ENCODE results near the gene ARHGAP31.
"Not testable (repeated sequence)": the region's sequence is repeated elsewhere in the genome, so short reads cannot be mapped to it uniquely, and the experiment has no call there.

The ARHGAP31 gene

DNA sequence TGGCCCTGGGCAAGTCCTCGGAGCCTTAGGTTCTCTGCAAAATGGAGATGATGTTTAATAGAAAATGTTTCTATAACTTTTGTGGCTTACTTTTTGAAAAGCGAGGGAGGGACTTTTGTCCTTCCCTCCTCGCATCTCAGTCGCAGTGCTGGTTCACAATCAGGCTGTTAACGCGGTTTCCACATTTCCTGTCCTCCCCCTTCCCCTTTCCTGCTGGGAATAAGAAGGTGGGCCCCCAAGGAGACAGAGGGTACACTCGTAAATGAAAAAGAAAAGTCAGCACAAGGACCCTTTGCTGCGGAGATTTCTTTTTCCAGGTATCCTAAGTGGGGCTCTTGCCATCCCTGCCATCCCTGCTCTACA, 29.5 kb downstream of the ARHGAP31 start:
- Mint-ChIP-seq H3K36me3 (peaks cover 23% of the 10 kb centered on the region), H3K4me3 (peak overlapping the region; percentile 83), H3K27ac (peak overlapping the region; percentile 97), H3K9me3 (no peaks in the 10 kb centered on the region), H3K4me1 (peaks cover 41% of the 10 kb centered on the region)
- no peak for ATAC-seq
- DNase-seq (ENCODE audit: low spot score in 2 of 2), result no peak

DNA sequence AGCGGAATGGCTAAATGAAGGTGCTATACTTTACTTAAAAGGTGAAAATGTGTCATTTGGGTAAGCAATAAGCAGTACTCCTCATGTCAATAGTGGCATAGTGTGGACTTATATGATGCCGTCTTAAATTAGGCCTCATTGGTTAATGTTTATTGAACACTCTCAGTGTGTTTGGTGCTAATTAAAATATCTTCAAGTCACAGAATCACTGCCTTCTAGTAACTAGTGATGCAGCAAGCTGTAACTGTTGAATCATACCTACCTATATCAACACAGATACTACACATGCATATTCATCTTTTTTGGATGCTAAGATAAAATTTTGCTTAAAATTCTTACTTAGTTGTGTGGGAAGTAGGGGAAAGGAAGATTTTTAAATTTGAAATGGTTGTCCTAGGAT, 30.7 kb downstream of the ARHGAP31 start:
- peak; percentile 31 for ATAC-seq

DNA sequence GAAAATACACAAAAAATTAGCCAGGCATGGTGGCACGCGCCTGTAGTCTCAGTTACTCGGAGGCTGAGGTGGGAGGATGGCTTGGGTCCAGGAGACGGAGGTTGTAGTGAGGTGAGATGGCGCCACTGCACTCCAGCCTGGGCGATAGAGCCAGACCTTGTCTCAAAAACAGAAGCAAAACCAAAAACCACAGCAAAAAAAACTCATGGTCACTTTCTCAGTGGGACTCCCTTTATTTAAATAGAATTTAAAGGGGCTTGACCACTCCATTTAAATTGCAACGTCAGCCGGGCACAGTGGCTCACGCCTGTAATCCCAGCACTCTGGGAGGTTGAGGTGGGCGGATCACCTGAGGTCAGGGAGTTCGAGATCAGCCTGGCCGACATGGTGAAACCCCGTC, 32.8 kb downstream of the ARHGAP31 start:
- Mint-ChIP-seq H3K9me3 (no peaks in the 10 kb centered on the region), H3K36me3 (peaks cover 17% of the 10 kb centered on the region), H3K4me1 (peaks cover 27% of the 10 kb centered on the region), H3K27ac (no peak overlapping the region), H3K4me3 (no peak overlapping the region)
- DNase-seq (ENCODE audit: low spot score in 2 of 2) (no peak), ATAC-seq (no peak)

More for the DNA sequence above, 30.7 kb downstream of the ARHGAP31 start:
- Mint-ChIP-seq H3K4me1 (peaks cover 41% of the 10 kb centered on the region), H3K36me3 (peaks cover 23% of the 10 kb centered on the region), H3K9me3 (no peaks in the 10 kb centered on the region), H3K27ac (peak overlapping the region; percentile 37), H3K4me3 (no peak overlapping the region)
- DNase-seq (ENCODE audit: low spot score in 2 of 2), result no peak

DNA sequence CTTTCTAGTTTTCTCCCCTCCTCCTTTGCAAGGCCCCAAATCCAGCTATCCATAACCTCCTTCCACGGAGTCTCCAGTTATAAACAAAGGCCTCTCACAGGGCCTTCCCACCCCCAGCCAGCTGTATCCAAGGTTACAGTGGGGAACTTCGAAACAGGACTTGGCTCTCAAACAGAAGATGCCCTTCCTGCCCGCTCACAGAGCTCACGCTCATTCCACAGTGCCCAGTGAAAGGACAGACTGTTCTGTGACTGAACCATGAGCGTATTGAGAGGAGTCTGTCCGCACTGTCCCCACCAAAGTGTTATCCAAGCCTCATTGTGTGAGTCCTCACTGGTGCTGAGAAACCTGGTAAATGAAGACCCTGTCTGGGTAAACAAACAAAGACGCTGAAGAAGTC, 35.4 kb downstream of the ARHGAP31 start:
- Mint-ChIP-seq H3K27ac (no peak overlapping the region), H3K36me3 (no peaks in the 10 kb centered on the region), H3K9me3 (no peaks in the 10 kb centered on the region), H3K4me1 (peaks cover 17% of the 10 kb centered on the region), H3K4me3 (no peak overlapping the region)
- DNase-seq (ENCODE audit: low spot score in 2 of 2), result no peak
- ATAC-seq, result no peak

DNA sequence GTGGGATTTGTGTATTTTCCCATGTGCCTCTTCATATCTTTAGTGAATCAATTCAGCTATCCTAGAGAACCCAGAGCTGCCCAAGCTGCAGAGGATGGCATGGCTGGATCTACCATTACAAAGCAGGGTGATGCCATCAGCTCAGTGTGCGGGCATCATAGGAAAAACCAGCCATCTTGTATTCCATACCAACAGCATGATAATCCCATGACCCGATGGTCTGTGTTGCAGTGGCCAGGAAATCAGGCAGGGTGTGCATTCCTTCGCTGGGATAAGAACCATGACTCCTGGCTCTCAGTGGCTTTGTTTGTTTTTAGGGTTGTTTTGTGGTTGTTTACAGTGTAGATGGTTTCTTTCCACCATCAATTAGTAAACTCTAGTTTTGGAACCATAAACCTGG, 36.0 kb downstream of the ARHGAP31 start:
- no peak for DNase-seq (ENCODE audit: low spot score in 2 of 2)
- H3K9me3 Mint-ChIP-seq, result no peaks in the 10 kb centered on the region
- H3K27ac Mint-ChIP-seq, result no peak overlapping the region
- H3K4me3 Mint-ChIP-seq, result no peak overlapping the region
- H3K36me3 Mint-ChIP-seq, result no peaks in the 10 kb centered on the region
- peaks cover 12% of the 10 kb centered on the region for H3K4me1 Mint-ChIP-seq
- ATAC-seq, result no peak

DNA sequence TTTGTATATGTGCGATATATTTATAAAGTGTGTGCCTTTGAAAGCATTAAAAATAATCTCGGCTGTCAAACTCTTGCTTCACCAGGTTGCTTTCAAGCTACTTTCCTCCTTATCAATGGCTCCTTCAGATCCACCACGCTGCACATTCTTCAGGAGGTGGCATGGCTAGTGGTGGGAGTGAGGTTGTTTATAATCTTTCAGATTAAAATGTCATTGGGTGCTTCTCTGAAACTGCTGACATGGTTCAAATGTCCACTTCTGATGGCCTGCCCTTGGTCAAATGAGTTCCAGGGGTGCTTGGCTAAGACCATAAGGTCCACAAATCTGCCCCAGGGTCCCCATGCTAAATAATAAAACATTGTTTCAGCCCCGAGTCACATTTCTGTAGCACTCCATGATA, 36.7 kb downstream of the ARHGAP31 start:
- no peak for DNase-seq (ENCODE audit: low spot score in 2 of 2)
- Mint-ChIP-seq H3K9me3 (no peaks in the 10 kb centered on the region), H3K27ac (no peak overlapping the region), H3K36me3 (no peaks in the 10 kb centered on the region), H3K4me3 (no peak overlapping the region), H3K4me1 (peaks cover 14% of the 10 kb centered on the region)
- ATAC-seq, result no peak

DNA sequence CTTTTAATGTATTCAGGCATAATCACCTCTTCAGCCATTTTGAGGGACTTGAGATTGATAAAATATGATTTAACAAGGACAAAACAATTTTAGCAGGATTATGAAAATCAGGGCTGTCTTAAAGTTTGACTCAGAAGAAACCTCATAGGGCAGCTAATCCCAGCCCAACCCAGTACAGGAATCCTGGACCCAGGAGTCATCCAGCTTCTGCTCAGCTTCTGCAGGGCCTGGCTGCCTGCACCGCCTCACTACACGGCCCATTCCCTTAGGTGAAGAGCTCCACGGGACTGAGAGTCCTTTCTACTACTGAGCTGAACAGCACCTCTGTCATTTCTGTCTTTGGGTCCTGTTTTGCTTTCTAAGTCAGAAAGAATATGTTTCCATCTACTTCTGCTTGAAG, 37.5 kb downstream of the ARHGAP31 start:
- Mint-ChIP-seq H3K4me3 (no peak overlapping the region), H3K4me1 (peaks cover 14% of the 10 kb centered on the region), H3K36me3 (no peaks in the 10 kb centered on the region), H3K9me3 (no peaks in the 10 kb centered on the region), H3K27ac (no peak overlapping the region)
- DNase-seq (ENCODE audit: low spot score in 2 of 2), result no peak
- no peak for ATAC-seq

DNA sequence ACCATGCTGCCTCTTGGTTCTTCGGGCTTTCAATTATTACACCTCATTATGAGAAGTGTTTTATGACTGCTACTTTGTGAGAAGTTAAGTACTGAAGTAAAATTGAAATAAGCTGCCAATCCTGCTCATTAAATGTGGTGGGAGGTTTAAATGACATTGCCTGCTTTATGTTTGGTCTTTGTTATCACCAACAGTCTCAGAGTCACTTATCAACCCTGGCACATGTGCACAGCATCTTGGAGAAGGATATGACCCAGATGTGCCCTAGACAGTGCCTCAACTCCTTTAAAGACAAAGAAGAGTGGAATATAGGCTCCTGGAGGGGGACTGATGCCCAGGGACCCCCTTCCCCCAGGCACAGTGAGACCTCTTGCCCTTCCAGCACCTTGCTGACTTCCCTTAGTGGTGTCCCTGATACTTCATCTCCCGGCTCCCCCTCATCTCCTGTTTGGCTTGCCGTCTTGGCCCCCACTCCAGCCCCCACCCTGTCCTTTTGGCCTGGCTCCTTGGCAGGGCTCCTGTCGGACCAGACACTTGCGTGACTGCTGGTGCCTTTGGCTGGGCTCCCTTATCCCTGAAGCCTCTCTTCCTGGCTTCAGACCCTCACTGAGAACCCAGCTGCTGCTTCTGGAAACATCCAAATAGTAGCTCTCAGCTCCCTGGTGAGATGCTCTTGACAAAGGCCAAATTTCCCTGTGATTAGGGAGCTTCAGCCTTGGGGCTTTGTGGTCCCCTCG, 39.8 kb downstream of the ARHGAP31 start:
- no peak for ATAC-seq
- Mint-ChIP-seq H3K27ac (no peak overlapping the region), H3K9me3 (no peaks in the 10 kb centered on the region), H3K36me3 (no peaks in the 10 kb centered on the region), H3K4me1 (peaks cover 14% of the 10 kb centered on the region), H3K4me3 (no peak overlapping the region)
- DNase-seq (ENCODE audit: low spot score in 2 of 2), result no peak

DNA sequence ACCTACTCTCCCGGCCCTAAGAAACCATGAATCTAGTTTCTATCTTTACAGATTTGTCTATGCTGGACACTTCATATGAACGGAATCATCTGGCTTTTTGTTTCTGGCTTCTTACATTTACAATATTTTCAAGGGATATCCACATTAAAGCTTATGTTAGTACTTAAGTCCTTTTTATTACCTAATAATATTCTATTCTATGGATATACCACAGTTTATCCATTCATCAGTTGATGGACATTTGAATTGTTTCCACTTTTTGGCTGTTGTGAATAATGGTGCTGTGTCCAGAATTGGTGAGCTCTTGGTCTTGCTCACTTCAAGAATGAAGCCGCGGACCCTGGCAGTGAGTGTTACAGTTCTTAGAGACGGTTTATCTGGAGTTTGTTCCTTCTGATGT, 42.6 kb downstream of the ARHGAP31 start:
- Mint-ChIP-seq H3K4me3 (no peak overlapping the region), H3K36me3 (no peaks in the 10 kb centered on the region), H3K27ac (no peak overlapping the region), H3K4me1 (peaks cover 14% of the 10 kb centered on the region), H3K9me3 (no peaks in the 10 kb centered on the region)
- ATAC-seq, result no peak
- no peak for DNase-seq (ENCODE audit: low spot score in 2 of 2)

DNA sequence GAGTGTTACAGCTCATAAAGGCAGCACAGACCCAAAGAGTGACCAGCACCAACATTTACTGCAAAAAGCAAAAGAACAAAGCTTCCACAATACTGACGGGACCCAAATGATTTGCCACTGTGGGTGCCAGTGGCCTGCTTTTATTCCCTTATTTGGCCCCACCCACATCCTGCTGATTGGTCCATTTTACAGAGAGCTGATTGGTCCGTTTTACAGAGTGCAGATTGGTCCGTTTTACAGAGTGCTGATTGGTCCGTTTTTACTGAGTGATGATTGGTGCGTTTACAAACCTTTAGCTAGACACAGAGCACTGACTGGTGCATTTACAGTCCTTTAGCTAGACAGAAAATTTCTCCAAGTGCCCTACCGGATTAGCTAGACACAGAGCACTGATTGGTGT, 43.2 kb downstream of the ARHGAP31 start:
- not testable (repeated sequence) for H3K9me3 Mint-ChIP-seq; ATAC-seq; H3K36me3 Mint-ChIP-seq; H3K27ac Mint-ChIP-seq; DNase-seq (ENCODE audit: low spot score in 2 of 2); H3K4me1 Mint-ChIP-seq; H3K4me3 Mint-ChIP-seq

DNA sequence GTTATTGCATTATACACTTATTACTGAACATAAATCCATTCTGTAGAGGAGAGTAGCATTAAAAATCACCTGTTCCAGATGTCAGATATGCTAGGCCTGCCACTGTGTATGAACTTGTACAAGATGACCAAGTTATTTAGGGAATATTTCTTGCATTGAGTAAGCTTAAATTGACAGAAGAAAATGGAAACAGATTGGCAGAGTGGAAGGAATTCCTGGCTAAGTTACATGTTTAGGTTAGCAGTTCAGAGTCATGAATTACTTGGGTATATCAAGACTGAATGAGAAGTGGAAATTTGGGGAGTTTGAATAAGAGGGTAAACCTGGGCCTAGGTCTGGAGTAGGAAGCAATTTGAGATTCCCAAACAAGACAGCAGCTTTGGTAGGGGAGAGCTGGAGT, 44.6 kb downstream of the ARHGAP31 start:
- DNase-seq (ENCODE audit: low spot score in 2 of 2) (no peak), ATAC-seq (no peak)
- H3K9me3 Mint-ChIP-seq, result no peaks in the 10 kb centered on the region
- no peak overlapping the region for H3K4me3 Mint-ChIP-seq
- H3K36me3 Mint-ChIP-seq, result no peaks in the 10 kb centered on the region
- peaks cover 8% of the 10 kb centered on the region for H3K4me1 Mint-ChIP-seq
- H3K27ac Mint-ChIP-seq, result no peak overlapping the region

DNA sequence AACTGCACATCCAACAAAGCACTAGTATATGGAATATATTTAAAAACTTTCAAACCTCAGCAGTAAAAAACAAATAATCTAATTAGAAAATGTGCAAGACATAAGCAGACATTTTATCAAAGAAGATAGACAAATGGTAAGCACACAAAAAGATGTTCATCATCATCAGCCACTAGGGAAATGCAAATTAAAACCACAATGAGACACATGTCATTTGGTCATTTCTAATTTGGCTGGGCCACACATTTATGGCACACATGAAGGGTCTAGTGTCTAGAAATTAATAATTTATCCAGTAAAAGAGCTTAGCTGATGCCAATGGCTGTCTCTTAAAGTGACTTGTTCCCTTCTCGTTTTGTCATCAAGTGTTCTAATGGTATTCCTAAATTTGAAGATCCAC, 45.8 kb downstream of the ARHGAP31 start:
- Mint-ChIP-seq H3K27ac (no peak overlapping the region), H3K36me3 (peaks cover 4% of the 10 kb centered on the region), H3K9me3 (no peaks in the 10 kb centered on the region), H3K4me3 (no peak overlapping the region), H3K4me1 (peaks cover 10% of the 10 kb centered on the region)
- ATAC-seq, result no peak
- DNase-seq (ENCODE audit: low spot score in 2 of 2), result no peak

DNA sequence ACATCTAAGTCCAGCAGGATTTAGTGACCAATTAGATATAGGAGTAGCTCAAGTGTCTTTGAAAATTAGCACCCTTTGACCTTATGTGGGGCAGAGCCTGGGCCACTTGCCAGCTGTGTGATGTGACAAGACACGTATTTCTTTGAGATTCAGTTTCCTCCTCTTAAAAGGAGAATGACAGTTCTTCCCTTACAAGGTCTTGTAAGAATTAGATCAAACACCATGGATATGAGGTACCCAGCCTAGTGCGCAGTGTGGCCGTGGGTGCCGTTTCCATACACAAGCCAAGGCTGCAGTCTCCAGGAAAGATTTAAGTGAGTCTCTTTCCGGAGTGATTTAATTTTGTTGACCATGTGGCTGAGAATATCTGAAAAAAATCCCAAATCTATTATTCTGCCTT, 46.3 kb downstream of the ARHGAP31 start:
- DNase-seq (ENCODE audit: low spot score in 2 of 2) (no peak), ATAC-seq (no peak)
- H3K36me3 Mint-ChIP-seq, result peaks cover 5% of the 10 kb centered on the region
- peaks cover 6% of the 10 kb centered on the region for H3K4me1 Mint-ChIP-seq
- H3K27ac Mint-ChIP-seq, result no peak overlapping the region
- H3K9me3 Mint-ChIP-seq, result no peaks in the 10 kb centered on the region
- H3K4me3 Mint-ChIP-seq, result no peak overlapping the region

DNA sequence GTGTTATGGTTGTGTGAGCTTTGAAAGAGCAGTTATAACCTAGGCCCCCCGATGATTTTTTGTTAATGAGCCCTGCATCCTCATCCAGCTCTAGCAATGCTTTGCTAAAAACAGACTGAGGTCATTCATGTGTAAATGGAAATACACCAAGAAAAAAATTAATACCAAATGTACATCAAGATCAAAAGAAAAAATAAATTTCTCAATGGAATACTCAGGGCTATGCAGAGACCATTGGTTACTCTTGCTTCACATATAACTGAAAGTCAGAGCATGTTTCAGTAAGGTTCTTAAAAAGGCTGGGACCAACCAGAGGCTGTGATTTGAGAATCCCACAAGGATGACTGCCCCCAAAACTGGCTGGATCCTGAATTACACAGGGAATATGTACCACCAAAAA, 48.0 kb downstream of the ARHGAP31 start:
- Mint-ChIP-seq H3K9me3 (no peaks in the 10 kb centered on the region), H3K4me3 (no peak overlapping the region)
- ATAC-seq, result no peak

DNA sequence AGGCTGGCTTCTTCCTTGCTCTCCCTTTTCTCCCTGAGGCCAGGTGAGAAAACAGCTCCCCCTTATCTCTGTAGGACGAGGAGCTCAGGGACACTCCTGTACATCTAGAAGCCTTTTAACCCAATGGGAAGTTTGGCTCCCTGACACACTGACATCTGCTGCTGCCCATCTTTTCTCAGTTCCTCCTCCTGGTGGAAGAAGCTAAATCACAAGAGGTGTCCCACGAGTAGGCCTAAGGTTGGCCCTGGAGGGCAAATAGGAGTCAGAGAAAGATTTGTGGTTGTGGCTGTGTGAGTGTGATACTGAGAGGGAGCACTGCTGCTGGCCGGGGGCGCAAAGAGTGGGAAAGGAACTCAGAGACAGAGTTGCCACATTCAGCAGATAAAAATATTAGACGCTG, 49.5 kb downstream of the ARHGAP31 start:
- Mint-ChIP-seq H3K4me3 (no peak overlapping the region), H3K4me1 (peaks cover 5% of the 10 kb centered on the region), H3K9me3 (no peaks in the 10 kb centered on the region), H3K27ac (no peak overlapping the region), H3K36me3 (peaks cover 5% of the 10 kb centered on the region)
- DNase-seq (ENCODE audit: low spot score in 2 of 2), result no peak
- ATAC-seq, result no peak

More for the DNA sequence above, 48.0 kb downstream of the ARHGAP31 start:
- Mint-ChIP-seq H3K4me1 (peaks cover 5% of the 10 kb centered on the region), H3K36me3 (peaks cover 5% of the 10 kb centered on the region), H3K27ac (no peak overlapping the region)
- no peak for DNase-seq (ENCODE audit: low spot score in 2 of 2)

DNA sequence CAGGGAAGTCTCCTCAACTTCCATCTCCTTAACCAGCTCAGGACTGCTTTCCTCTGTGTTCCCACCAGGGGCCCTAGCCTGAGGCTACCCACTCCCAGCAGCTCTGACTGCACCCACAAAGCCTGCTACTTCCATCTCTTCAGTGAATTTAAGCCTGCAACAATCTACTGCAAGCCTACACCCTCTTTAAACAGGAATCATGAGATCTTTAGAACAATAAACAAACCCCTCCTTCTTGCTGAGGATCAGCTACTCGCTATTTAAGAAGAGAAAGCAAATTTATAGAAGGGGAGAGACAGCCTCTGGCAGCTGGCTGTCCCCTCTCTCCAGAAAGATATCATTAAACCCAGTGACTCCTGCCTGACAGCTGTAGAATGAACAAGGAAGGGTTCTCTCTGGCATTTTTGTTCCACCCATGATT, 51.9 kb downstream of the ARHGAP31 start:
- ATAC-seq (no peak), DNase-seq (ENCODE audit: low spot score in 2 of 2) (no peak)
- no peak overlapping the region for H3K4me3 Mint-ChIP-seq
- H3K27ac Mint-ChIP-seq, result no peak overlapping the region
- peaks cover 5% of the 10 kb centered on the region for H3K36me3 Mint-ChIP-seq
- no peaks in the 10 kb centered on the region for H3K9me3 Mint-ChIP-seq
- peaks cover 10% of the 10 kb centered on the region for H3K4me1 Mint-ChIP-seq

DNA sequence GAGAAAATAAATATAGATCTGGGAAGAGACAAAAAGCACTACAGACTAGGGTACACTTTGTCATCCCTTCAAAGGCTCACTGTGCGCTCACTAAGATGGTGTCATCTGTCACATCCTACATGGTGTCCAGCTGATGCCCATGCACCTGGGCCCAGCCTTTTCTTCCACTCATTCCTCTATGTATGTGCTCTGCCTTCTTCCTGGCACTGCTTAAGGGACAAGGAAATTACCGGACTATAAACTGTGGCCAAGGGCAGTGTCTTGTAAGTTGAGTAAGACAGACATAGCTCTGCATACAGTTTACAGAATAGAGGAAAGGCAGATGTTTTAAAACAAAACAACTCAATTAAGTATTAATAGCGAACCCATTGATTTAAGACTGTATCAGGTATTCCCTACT, 52.9 kb downstream of the ARHGAP31 start:
- H3K9me3 Mint-ChIP-seq, result no peaks in the 10 kb centered on the region
- peak overlapping the region; percentile 70 for H3K27ac Mint-ChIP-seq
- no peak overlapping the region for H3K4me3 Mint-ChIP-seq
- ATAC-seq (no peak), DNase-seq (ENCODE audit: low spot score in 2 of 2) (no peak)
- H3K4me1 Mint-ChIP-seq, result peaks cover 15% of the 10 kb centered on the region
- H3K36me3 Mint-ChIP-seq, result peaks cover 5% of the 10 kb centered on the region
